ENCODE measurements around the gene ZWILCH.
"Not testable (repeated sequence)": the region's sequence is repeated elsewhere in the genome, so short reads cannot be mapped to it uniquely, and the experiment has no call there.

The ZWILCH gene

GRCh38 chr15:66480267-66480666 is 24.9 kb upstream of the ZWILCH start:
- H3K4me3 Mint-ChIP-seq: no peak overlapping the region
- no peak overlapping the region for H3K27ac Mint-ChIP-seq
- H3K9me3 Mint-ChIP-seq: no peaks in the 10 kb centered on the region
- peaks cover 46% of the 10 kb centered on the region for H3K36me3 Mint-ChIP-seq
- H3K4me1 Mint-ChIP-seq: peaks cover 9% of the 10 kb centered on the region
- no peak for ATAC-seq
- H3K27me3 Mint-ChIP-seq: no peaks in the 10 kb centered on the region

GRCh38 chr15:66481107-66481856 is 23.8 kb upstream of the ZWILCH start:
- no peak overlapping the region for H3K4me3 Mint-ChIP-seq
- H3K27me3 Mint-ChIP-seq: no peaks in the 10 kb centered on the region
- H3K9me3 Mint-ChIP-seq: no peaks in the 10 kb centered on the region
- no peak for ATAC-seq
- no peak overlapping the region for H3K27ac Mint-ChIP-seq
- peaks cover 42% of the 10 kb centered on the region for H3K36me3 Mint-ChIP-seq
- H3K4me1 Mint-ChIP-seq: peaks cover 4% of the 10 kb centered on the region

GRCh38 chr15:66482539-66482938 is 22.6 kb upstream of the ZWILCH start:
- Mint-ChIP-seq H3K9me3 (no peaks in the 10 kb centered on the region), H3K4me1 (no peaks in the 10 kb centered on the region), H3K36me3 (peaks cover 45% of the 10 kb centered on the region), H3K4me3 (no peak overlapping the region), H3K27me3 (no peaks in the 10 kb centered on the region), H3K27ac (no peak overlapping the region)
- no peak for ATAC-seq

- H3K27me3 Mint-ChIP-seq: no peaks in the 10 kb centered on the region
- ATAC-seq: no peak
- no peak overlapping the region for H3K27ac Mint-ChIP-seq
- H3K9me3 Mint-ChIP-seq: no peaks in the 10 kb centered on the region
- H3K36me3 Mint-ChIP-seq: peaks cover 52% of the 10 kb centered on the region
- no peaks in the 10 kb centered on the region for H3K4me1 Mint-ChIP-seq
- H3K4me3 Mint-ChIP-seq: no peak overlapping the region
Measured at GRCh38 chr15:66483131-66483566, 22.0 kb upstream of the ZWILCH start.

GRCh38 chr15:66484539-66485112 is 20.5 kb upstream of the ZWILCH start:
- Mint-ChIP-seq H3K9me3 (no peaks in the 10 kb centered on the region), H3K36me3 (peaks cover 50% of the 10 kb centered on the region), H3K27ac (no peak overlapping the region), H3K4me3 (no peak overlapping the region), H3K4me1 (no peaks in the 10 kb centered on the region), H3K27me3 (no peaks in the 10 kb centered on the region)
- no peak for ATAC-seq

GRCh38 chr15:66486887-66487286 is 18.2 kb upstream of the ZWILCH start:
- peaks cover 42% of the 10 kb centered on the region for H3K36me3 Mint-ChIP-seq
- no peaks in the 10 kb centered on the region for H3K9me3 Mint-ChIP-seq
- H3K4me3 Mint-ChIP-seq: no peak overlapping the region
- no peak for ATAC-seq
- H3K27ac Mint-ChIP-seq: no peak overlapping the region
- no peaks in the 10 kb centered on the region for H3K27me3 Mint-ChIP-seq
- no peaks in the 10 kb centered on the region for H3K4me1 Mint-ChIP-seq

GRCh38 chr15:66488525-66488924 is 16.6 kb upstream of the ZWILCH start:
- H3K27me3 Mint-ChIP-seq: no peaks in the 10 kb centered on the region
- no peak overlapping the region for H3K27ac Mint-ChIP-seq
- no peaks in the 10 kb centered on the region for H3K4me1 Mint-ChIP-seq
- peaks cover 35% of the 10 kb centered on the region for H3K36me3 Mint-ChIP-seq
- no peak overlapping the region for H3K4me3 Mint-ChIP-seq
- ATAC-seq: no peak
- H3K9me3 Mint-ChIP-seq: no peaks in the 10 kb centered on the region

GRCh38 chr15:66489179-66489791 is 15.8 kb upstream of the ZWILCH start:
- H3K27ac Mint-ChIP-seq: peak overlapping the region; percentile 35
- H3K36me3 Mint-ChIP-seq: peaks cover 40% of the 10 kb centered on the region

GRCh38 chr15:66491846-66492245 is 13.3 kb upstream of the ZWILCH start:
- H3K9me3 Mint-ChIP-seq: no peaks in the 10 kb centered on the region
- no peak overlapping the region for H3K27ac Mint-ChIP-seq
- peaks cover 18% of the 10 kb centered on the region for H3K4me1 Mint-ChIP-seq
- no peaks in the 10 kb centered on the region for H3K27me3 Mint-ChIP-seq
- H3K4me3 Mint-ChIP-seq: no peak overlapping the region
- ATAC-seq: no peak
- H3K36me3 Mint-ChIP-seq: peaks cover 39% of the 10 kb centered on the region

More at GRCh38 chr15:66489179-66489791, 15.8 kb upstream of the ZWILCH start:
- Mint-ChIP-seq H3K4me3 (no peak overlapping the region), H3K9me3 (no peaks in the 10 kb centered on the region), H3K27me3 (no peaks in the 10 kb centered on the region), H3K4me1 (peaks cover 3% of the 10 kb centered on the region)
- no peak for ATAC-seq

- no peak for ATAC-seq
- peaks cover 33% of the 10 kb centered on the region for H3K4me1 Mint-ChIP-seq
- no peak overlapping the region for H3K4me3 Mint-ChIP-seq
- H3K36me3 Mint-ChIP-seq: peaks cover 39% of the 10 kb centered on the region
- no peaks in the 10 kb centered on the region for H3K27me3 Mint-ChIP-seq
- no peaks in the 10 kb centered on the region for H3K9me3 Mint-ChIP-seq
- no peak overlapping the region for H3K27ac Mint-ChIP-seq
Measured at GRCh38 chr15:66494262-66494661, 10.9 kb upstream of the ZWILCH start.

- Mint-ChIP-seq H3K4me3 (peak overlapping the region; percentile 96), H3K27ac (peak overlapping the region; percentile 98), H3K9me3 (no peaks in the 10 kb centered on the region), H3K27me3 (no peaks in the 10 kb centered on the region), H3K4me1 (peaks cover 46% of the 10 kb centered on the region), H3K36me3 (peaks cover 51% of the 10 kb centered on the region)
- ATAC-seq: peak; percentile 62
Measured at GRCh38 chr15:66496951-66497501, 8.1 kb upstream of the ZWILCH start.

GRCh38 chr15:66497502-66498455 is 7.3 kb upstream of the ZWILCH start, which contains the start of gene SNAPC5:
Gene SNAPC5, minus strand, starts transcription at chr15:66497762. Its CDS starts 31 bp downstream, at chr15:66497731.
- Mint-ChIP-seq H3K9me3 (no peaks in the 10 kb centered on the region), H3K36me3 (peaks cover 53% of the 10 kb centered on the region), H3K27me3 (no peaks in the 10 kb centered on the region), H3K4me1 (peaks cover 52% of the 10 kb centered on the region), H3K4me3 (peak within 1 kb of the TSS; percentile 96), H3K27ac (peak within 1 kb of the TSS; percentile 98)
- peak; percentile 98 for ATAC-seq

- H3K9me3 Mint-ChIP-seq: no peaks in the 10 kb centered on the region
- no peaks in the 10 kb centered on the region for H3K27me3 Mint-ChIP-seq
- H3K4me1 Mint-ChIP-seq: peaks cover 62% of the 10 kb centered on the region
- H3K27ac Mint-ChIP-seq: peak overlapping the region; percentile 98
- ATAC-seq: no peak
- H3K36me3 Mint-ChIP-seq: peaks cover 54% of the 10 kb centered on the region
- no peak overlapping the region for H3K4me3 Mint-ChIP-seq
Measured at GRCh38 chr15:66498501-66499386, 6.4 kb upstream of the ZWILCH start.

- Mint-ChIP-seq H3K4me3 (peak overlapping the region; percentile 9), H3K27ac (peak overlapping the region; percentile 38), H3K36me3 (peaks cover 55% of the 10 kb centered on the region), H3K4me1 (peaks cover 59% of the 10 kb centered on the region)
- not testable (repeated sequence) for H3K27me3 Mint-ChIP-seq, H3K9me3 Mint-ChIP-seq, ATAC-seq
Measured at GRCh38 chr15:66500346-66500745, 4.8 kb upstream of the ZWILCH start.
